Measurements from ENCODE around the gene EEF1AKMT1.
"Not testable (repeated sequence)": the region's sequence is repeated elsewhere in the genome, so short reads cannot be mapped to it uniquely, and the experiment has no call there.

The EEF1AKMT1 gene

GRCh38 chr13:20778311-20778710 is 4.5 kb upstream of the EEF1AKMT1 start:
- DNase-seq (ENCODE audit: low read depth in 2 of 2): no peak

- no peak for DNase-seq (ENCODE audit: low read depth in 2 of 2)
Measured at GRCh38 chr13:20776751-20777150, 3.0 kb upstream of the EEF1AKMT1 start.

- no peak for DNase-seq (ENCODE audit: low read depth in 2 of 2)
Measured at GRCh38 chr13:20775961-20776360, 2.2 kb upstream of the EEF1AKMT1 start.

- no peak for DNase-seq (ENCODE audit: low read depth in 2 of 2)
Measured at GRCh38 chr13:20774746-20775145, 985 bp upstream of the EEF1AKMT1 start.

- DNase-seq (ENCODE audit: low read depth in 2 of 2): no peak
Measured at GRCh38 chr13:20772401-20773131, 1.2 kb downstream of the EEF1AKMT1 start.

- no peak for DNase-seq (ENCODE audit: low read depth in 2 of 2)
Measured at GRCh38 chr13:20769834-20770233, 3.9 kb downstream of the EEF1AKMT1 start.

DNA sequence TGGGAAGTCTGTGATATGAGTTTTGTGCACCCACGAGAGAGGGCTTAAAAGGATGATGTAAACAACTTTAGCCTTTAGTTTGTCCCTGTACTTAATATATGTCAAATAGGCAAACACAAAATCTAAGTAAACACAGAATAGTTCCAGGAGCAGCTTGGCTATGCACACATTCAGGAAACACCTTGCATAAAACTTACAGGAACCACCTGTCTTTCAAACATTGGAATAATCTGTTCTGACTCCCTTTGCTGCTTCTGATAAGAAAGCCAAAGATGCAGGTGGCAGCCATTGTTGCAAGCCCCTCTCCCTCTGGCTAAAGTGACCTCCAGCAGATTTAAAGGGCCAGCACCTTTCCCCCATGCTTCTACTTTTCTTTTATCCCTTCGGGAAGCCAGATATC is 4.7 kb downstream of the EEF1AKMT1 start:
- DNase-seq (ENCODE audit: low read depth in 2 of 2): no peak

GRCh38 chr13:20767309-20767943 is 6.3 kb downstream of the EEF1AKMT1 start:
- no peak for DNase-seq (ENCODE audit: low read depth in 2 of 2)

GRCh38 chr13:20760872-20761271 is 12.9 kb downstream of the EEF1AKMT1 start:
- no peak for DNase-seq (ENCODE audit: low read depth in 2 of 2)

DNA sequence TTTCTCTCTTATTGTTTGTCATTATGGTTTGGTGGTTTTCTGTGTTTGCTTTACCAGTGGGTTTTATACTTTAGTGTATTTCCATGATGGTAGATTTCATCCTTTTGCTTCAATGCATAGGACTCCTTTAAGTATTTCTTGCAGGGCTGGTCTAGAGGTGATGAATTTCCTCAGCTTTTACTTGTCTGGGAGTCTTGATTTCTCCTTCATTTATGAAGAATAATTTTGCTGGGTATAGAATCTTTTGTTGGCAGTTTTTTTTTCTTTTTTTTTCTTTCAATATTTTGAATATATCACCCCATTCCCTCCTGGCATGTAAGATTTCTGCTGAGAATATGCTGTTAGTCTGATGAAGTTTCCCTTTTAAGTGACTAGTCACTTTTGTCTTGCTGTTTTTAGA is 19.8 kb downstream of the EEF1AKMT1 start:
- no peak for DNase-seq (ENCODE audit: low read depth in 2 of 2)

DNA sequence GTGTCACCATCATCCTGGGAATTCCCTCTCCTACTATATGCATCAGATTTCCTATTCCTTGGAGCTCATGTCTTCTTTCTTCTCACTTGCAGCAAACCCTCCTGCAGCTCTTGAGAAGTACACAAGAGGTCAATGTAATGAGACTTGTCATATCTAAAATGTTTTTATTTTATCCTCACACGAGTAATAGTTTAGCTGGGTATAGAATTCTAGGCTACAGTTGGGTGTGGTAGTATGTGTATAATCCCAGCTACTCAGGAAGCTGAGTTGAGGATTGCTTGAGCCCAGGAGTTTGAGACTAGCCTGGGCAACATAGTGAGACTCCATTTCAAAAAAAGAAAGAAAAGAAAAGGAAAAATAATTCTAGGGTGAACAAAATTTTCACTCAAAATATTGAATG is 24.4 kb downstream of the EEF1AKMT1 start:
- no peak for DNase-seq (ENCODE audit: low read depth in 2 of 2)

GRCh38 chr13:20743830-20744404 is 29.8 kb downstream of the EEF1AKMT1 start:
- not testable (repeated sequence) for DNase-seq (ENCODE audit: low read depth in 2 of 2)

- no peak for DNase-seq (ENCODE audit: low read depth in 2 of 2)
Measured at GRCh38 chr13:20740021-20740420, 33.7 kb downstream of the EEF1AKMT1 start.

GRCh38 chr13:20738616-20739015 is 35.1 kb downstream of the EEF1AKMT1 start:
- no peak for DNase-seq (ENCODE audit: low read depth in 2 of 2)

GRCh38 chr13:20729633-20730585 is 43.9 kb downstream of the EEF1AKMT1 start:
- DNase-seq (ENCODE audit: low read depth in 2 of 2): no peak

- DNase-seq (ENCODE audit: low read depth in 2 of 2): no peak
Measured at GRCh38 chr13:20728579-20729311, 45.0 kb downstream of the EEF1AKMT1 start.

DNA sequence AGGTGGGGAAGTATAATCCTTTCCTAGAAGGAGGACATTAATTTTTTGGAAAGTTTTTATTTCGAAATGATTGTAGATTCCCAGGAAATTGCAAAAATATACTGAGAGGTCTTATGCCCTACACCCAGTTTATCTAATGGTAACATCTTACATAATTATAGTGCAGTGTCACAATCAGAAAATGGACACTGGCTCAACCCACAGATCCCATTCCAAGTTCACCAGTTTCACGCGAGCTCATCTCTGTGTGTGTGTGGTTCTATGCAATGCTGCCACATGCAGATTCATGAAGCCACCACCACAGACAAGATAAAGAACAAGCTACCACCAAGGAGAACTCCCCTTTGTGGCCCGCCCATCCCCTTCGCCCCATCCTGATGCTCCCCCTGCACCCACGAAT is 45.9 kb downstream of the EEF1AKMT1 start:
- no peak for DNase-seq (ENCODE audit: low read depth in 2 of 2)

DNA sequence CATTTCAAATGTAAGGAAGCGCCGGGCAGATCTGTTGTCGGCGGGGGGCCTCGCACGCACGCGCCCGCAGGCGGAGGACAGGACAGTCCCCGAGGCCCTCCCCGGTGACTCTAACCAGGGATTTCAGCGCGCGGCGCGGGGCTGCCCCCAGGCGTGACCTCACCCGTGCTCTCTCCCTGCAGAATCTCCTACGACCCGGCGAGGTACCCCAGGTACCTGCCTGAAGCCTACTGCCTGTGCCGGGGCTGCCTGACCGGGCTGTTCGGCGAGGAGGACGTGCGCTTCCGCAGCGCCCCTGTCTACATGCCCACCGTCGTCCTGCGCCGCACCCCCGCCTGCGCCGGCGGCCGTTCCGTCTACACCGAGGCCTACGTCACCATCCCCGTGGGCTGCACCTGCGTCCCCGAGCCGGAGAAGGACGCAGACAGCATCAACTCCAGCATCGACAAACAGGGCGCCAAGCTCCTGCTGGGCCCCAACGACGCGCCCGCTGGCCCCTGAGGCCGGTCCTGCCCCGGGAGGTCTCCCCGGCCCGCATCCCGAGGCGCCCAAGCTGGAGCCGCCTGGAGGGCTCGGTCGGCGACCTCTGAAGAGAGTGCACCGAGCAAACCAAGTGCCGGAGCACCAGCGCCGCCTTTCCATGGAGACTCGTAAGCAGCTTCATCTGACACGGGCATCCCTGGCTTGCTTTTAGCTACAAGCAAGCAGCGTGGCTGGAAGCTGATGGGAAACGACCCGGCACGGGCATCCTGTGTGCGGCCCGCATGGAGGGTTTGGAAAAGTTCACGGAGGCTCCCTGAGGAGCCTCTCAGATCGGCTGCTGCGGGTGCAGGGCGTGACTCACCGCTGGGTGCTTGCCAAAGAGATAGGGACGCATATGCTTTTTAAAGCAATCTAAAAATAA is 52.1 kb downstream of the EEF1AKMT1 start:
- no peak for DNase-seq (ENCODE audit: low read depth in 2 of 2)

GRCh38 chr13:20721058-20721453 is 52.7 kb downstream of the EEF1AKMT1 start:
- DNase-seq (ENCODE audit: low read depth in 2 of 2): no peak

- no peak for DNase-seq (ENCODE audit: low read depth in 2 of 2)
Measured at GRCh38 chr13:20720499-20720898, 53.3 kb downstream of the EEF1AKMT1 start.

Data from stimulated activated CD4-positive, alpha-beta T cell treated with anti-CD3 and anti-CD28 coated beads, Interleukin-4, amount 100 ng/mL, for 48 hours (primary cell).